Prostate gland (tissue), 2 donors: ENCODE results near the gene SLAMF7.

ENCODE experiments used
- CTCF ChIP-seq, 4 experiments: fragments of 200-600 bp in 2 of 4; fragments of 450-650 bp in 2 of 4; sonication (generic) in 2 of 4; IDR thresholded peaks; 1 replicate in 3 of 4; 2 replicates in 1 of 4; pipeline ENCODE4 v1.5.1; 2016 to 2019; ENCODE audit warnings: antibody characterized with exemption in 4 of 4, mild to moderate bottlenecking in 2 of 4, moderate library complexity in 2 of 4
- POLR2A ChIP-seq: fragments of 450-650 bp; IDR thresholded peaks from one replicate; pipeline ENCODE4 v1.6.1; 2016; ENCODE audit warnings: antibody characterized with exemption, mild to moderate bottlenecking
- POLR2AphosphoS5 ChIP-seq: sonication (generic); formaldehyde crosslinking; IDR thresholded peaks from one replicate; pipeline ENCODE4 v1.6.1; 2017; ENCODE audit warnings: antibody characterized with exemption

- no peak for TF ChIP-seq POLR2A
- TF ChIP-seq CTCF (IDR thresholded peaks at IDR 0.05): no peak
- TF ChIP-seq POLR2AphosphoS5: no peak
These were observed 23.0 kb upstream of the SLAMF7 start for GRCh38 chr1:160716013-160716412.
